SKM-1 treated with dmso at 0.1 percent for 144 hours (cell line): ENCODE data around the gene ENG.
A peak's percentile ranks its signal among the peaks of the same experiment; 100 is the strongest.

Experiments
- DNase-seq: peaks from one replicate; lab custom pipeline; 2025; ENCODE audit not compliant: unreplicated experiment; lab: John Stamatoyannopoulos, UW

Gene ENG

GRCh38 chr9:127866535-127866934 lies 12.1 kb upstream of the ENG start:
- no peak for DNase-seq

GRCh38 chr9:127865645-127866464 lies 11.4 kb upstream of the ENG start:
- no peak for DNase-seq

- no peak for DNase-seq
Observed at GRCh38 chr9:127863191-127863621, 8.7 kb upstream of the ENG start.

GRCh38 chr9:127862075-127863011 lies 7.9 kb upstream of the ENG start:
- DNase-seq: peak; percentile 95

GRCh38 chr9:127860779-127861178 lies 6.3 kb upstream of the ENG start:
- DNase-seq: no peak

- DNase-seq: no peak
Observed at GRCh38 chr9:127860260-127860659, 5.8 kb upstream of the ENG start.

- DNase-seq: no peak
Observed at GRCh38 chr9:127858041-127858512, 3.6 kb upstream of the ENG start.

GRCh38 chr9:127857278-127857677 lies 2.8 kb upstream of the ENG start:
- no peak for DNase-seq

- DNase-seq: no peak
Observed at GRCh38 chr9:127856729-127857116, 2.3 kb upstream of the ENG start.

GRCh38 chr9:127856094-127856728 lies 1.8 kb upstream of the ENG start:
- no peak for DNase-seq

- no peak for DNase-seq
Observed at GRCh38 chr9:127855522-127855921, 1.1 kb upstream of the ENG start.

GRCh38 chr9:127854960-127855359 lies 502 bp upstream of the ENG start:
- no peak for DNase-seq

- DNase-seq: no peak
Observed at GRCh38 chr9:127853312-127854183, 910 bp downstream of the ENG start.

GRCh38 chr9:127852829-127853228 lies 1.6 kb downstream of the ENG start:
- no peak for DNase-seq

GRCh38 chr9:127850286-127850830 lies 4.1 kb downstream of the ENG start:
- DNase-seq: no peak

GRCh38 chr9:127848756-127849504 lies 5.5 kb downstream of the ENG start:
- no peak for DNase-seq

- DNase-seq: no peak
Observed at GRCh38 chr9:127847833-127848755, 6.4 kb downstream of the ENG start.

GRCh38 chr9:127847178-127847510 lies 7.3 kb downstream of the ENG start:
- DNase-seq: no peak
